Activated T-helper 1 cell treated with anti-CD3 and anti-CD28 coated beads, Interleukin-2, amount 50 U/mL, for 16 hours (primary cell): ENCODE results near the gene PLEKHM3.

Source experiments
- DNase-seq, 2 donors: peaks; one replicate each; pipeline ENCODE4 v3.0.0-alpha.2; 2020; ENCODE audit warnings: low read depth in 1 of 2, low spot score in 1 of 2

PLEKHM3 gene

GRCh38 chr2:207895274-207895860, 130.0 kb downstream of the PLEKHM3 start:
- DNase-seq: no peak

GRCh38 chr2:207892716-207893402, 132.5 kb downstream of the PLEKHM3 start:
- no peak for DNase-seq

GRCh38 chr2:207891086-207891844, 134.1 kb downstream of the PLEKHM3 start:
- no peak for DNase-seq

GRCh38 chr2:207887500-207887899, 137.8 kb downstream of the PLEKHM3 start:
- DNase-seq: no peak

- no peak for DNase-seq
Measured at GRCh38 chr2:207885010-207885409, 140.3 kb downstream of the PLEKHM3 start.

GRCh38 chr2:207884127-207884526, 141.2 kb downstream of the PLEKHM3 start:
- no peak for DNase-seq

- no peak for DNase-seq
Measured at GRCh38 chr2:207883002-207883780, 142.1 kb downstream of the PLEKHM3 start.

GRCh38 chr2:207881902-207882301, 143.4 kb downstream of the PLEKHM3 start:
- DNase-seq: no peak

GRCh38 chr2:207879536-207879935, 145.8 kb downstream of the PLEKHM3 start:
- no peak for DNase-seq

- DNase-seq: no peak
Measured at GRCh38 chr2:207876842-207877535, 148.3 kb downstream of the PLEKHM3 start.

GRCh38 chr2:207875473-207876212, 149.7 kb downstream of the PLEKHM3 start:
- no peak for DNase-seq

GRCh38 chr2:207873794-207874193, 151.5 kb downstream of the PLEKHM3 start:
- no peak for DNase-seq

GRCh38 chr2:207871911-207872310, 153.4 kb downstream of the PLEKHM3 start:
- no peak for DNase-seq

- DNase-seq: no peak
Measured at GRCh38 chr2:207871506-207871905, 153.8 kb downstream of the PLEKHM3 start.

- DNase-seq: no peak
Measured at GRCh38 chr2:207870814-207871213, 154.5 kb downstream of the PLEKHM3 start.

GRCh38 chr2:207869784-207870778, 155.2 kb downstream of the PLEKHM3 start:
- DNase-seq: no peak

- DNase-seq: no peak
Measured at GRCh38 chr2:207868855-207869596, 156.3 kb downstream of the PLEKHM3 start.

- no peak for DNase-seq
Measured at GRCh38 chr2:207867905-207868304, 157.4 kb downstream of the PLEKHM3 start.
